Keratinocyte (primary cell): ENCODE data around the gene SLC4A9. TPM values are rescaled to one million over a fixed set of nuclear protein-coding genes. Genes with fewer than 3 reads are reported as not detected.

Source experiments
- DNase-seq: peaks from one replicate; pipeline ENCODE4 v3.0.0-alpha.2; 2011; ENCODE audit warnings: low read depth, missing footprints, low spot score
- FAIRE-seq: peaks from 2 replicates; lab custom pipeline; 2011; peaks lifted over from hg19 to GRCh38; lab: Jason Lieb, UNC
- H2AFZ ChIP-seq: 2 replicates; pipeline ENCODE4 v1.6.0; 2012; ENCODE audit warnings: low read length, control low read depth, inconsistent platforms; ENCODE audit not compliant: control insufficient read depth
- H3K27ac ChIP-seq: 2 replicates; pipeline ENCODE4 v1.5.1; 2011; ENCODE audit warnings: low read length; ENCODE audit not compliant: control insufficient read depth, insufficient read depth
- H3K27me3 ChIP-seq: 3 replicates; pipeline ENCODE4 v1.6.0; 2011; ENCODE audit warnings: low read length; ENCODE audit not compliant: control insufficient read depth, insufficient read depth; ENCODE audit errors: extremely low read depth
- H3K36me3 ChIP-seq, 2 experiments: 2 replicates in 1 of 2; 3 replicates in 1 of 2; pipeline ENCODE4 v1.5.1; 2011; ENCODE audit warnings: low read length in 2 of 2, mild to moderate bottlenecking in 1 of 2; ENCODE audit not compliant: control insufficient read depth in 2 of 2, insufficient read depth in 2 of 2; ENCODE audit errors: extremely low read depth in 1 of 2
- H3K4me1 ChIP-seq: 3 replicates; pipeline ENCODE4 v1.5.1; 2011; ENCODE audit warnings: low read length; ENCODE audit not compliant: control insufficient read depth, insufficient read depth; ENCODE audit errors: extremely low read depth
- H3K4me2 ChIP-seq: 3 replicates; pipeline ENCODE4 v1.6.0; 2011; ENCODE audit warnings: low read depth, low read length; ENCODE audit not compliant: control insufficient read depth, insufficient read depth; ENCODE audit errors: extremely low read depth
- H3K4me3 ChIP-seq, 3 experiments: fragments of 200-600 bp in 1 of 3; sonication (generic) in 1 of 3; 2 replicates in 2 of 3; 3 replicates in 1 of 3; pipeline ENCODE4 v1.5.1; 2011 to 2016; ENCODE audit warnings: low read length in 3 of 3, mild to moderate bottlenecking in 3 of 3, control low read depth in 2 of 3, inconsistent platforms in 1 of 3, low read depth in 1 of 3, mixed read lengths in 1 of 3, mixed run types in 1 of 3, moderate library complexity in 1 of 3; ENCODE audit not compliant: control insufficient read depth in 2 of 3, insufficient read depth in 2 of 3; ENCODE audit errors: extremely low read depth in 1 of 3
- H3K79me2 ChIP-seq: 2 replicates; pipeline ENCODE4 v1.6.0; 2012; ENCODE audit warnings: low read length; ENCODE audit not compliant: control insufficient read depth, insufficient read depth
- H3K9ac ChIP-seq: 3 replicates; pipeline ENCODE4 v1.6.0; 2011; ENCODE audit warnings: low read length; ENCODE audit not compliant: control insufficient read depth, insufficient read depth; ENCODE audit errors: extremely low read depth
- H3K9me1 ChIP-seq: 3 replicates; pipeline ENCODE4 v1.6.0; 2011; ENCODE audit warnings: low read length; ENCODE audit not compliant: control insufficient read depth, insufficient read depth; ENCODE audit errors: extremely low read depth
- H3K9me3 ChIP-seq: 2 replicates; pipeline ENCODE4 v1.5.1; 2012; ENCODE audit warnings: low read depth, low read length; ENCODE audit not compliant: control insufficient read depth
- H4K20me1 ChIP-seq: 3 replicates; pipeline ENCODE4 v1.6.0; 2011; ENCODE audit warnings: low read length; ENCODE audit not compliant: control insufficient read depth, insufficient read depth; ENCODE audit errors: extremely low read depth
- CTCF ChIP-seq, 3 experiments: IDR thresholded peaks in 1 of 3; conservative IDR thresholded peaks in 1 of 3; optimal IDR thresholded peaks in 1 of 3; 2 replicates in 2 of 3; 3 replicates in 1 of 3; pipeline versions ENCODE3 to v1.5.1; 2011; ENCODE audit warnings: low read length in 3 of 3, mild to moderate bottlenecking in 3 of 3, moderate library complexity in 2 of 3, control low read depth in 1 of 3, inconsistent platforms in 1 of 3; ENCODE audit not compliant: insufficient read depth in 2 of 3; ENCODE audit errors: extremely low read depth in 1 of 3
- EZH2 ChIP-seq: IDR thresholded peaks from one replicate; pipeline ENCODE4 v1.6.1; 2012; ENCODE audit warnings: inconsistent platforms, mild to moderate bottlenecking, low read length, moderate library complexity
- dilution Hi-C: fragments of 300-500 bp; cut with MboI; formaldehyde crosslinking; loops from one replicate; pipeline ENCODE4 v1.7.0; 2020; ENCODE audit warnings: low sequenced_read_pairs; ENCODE audit not compliant: extremely low pct_ligation_motif_present
- polyA plus RNA-seq, 5 experiments: library from polyadenylated mRNA; depleted of rRNA in 3 of 5; stranded (reverse) in 3 of 5; stranded (forward) in 1 of 5; unstranded in 1 of 5; fragments of >200 nt; gene quantifications; 1 replicate in 1 of 5; 2 replicates in 3 of 5; 3 replicates in 1 of 5; pipeline versions ENCODE4 v1.2.1 to v1.2.3, GENCODE V29; 2011 to 2012; ENCODE audit warnings: missing spikeins in 2 of 5, low read depth in 1 of 5, low replicate concordance in 1 of 5

Gene SLC4A9
- polyA plus RNA-seq, 1 donor (not counting 4 experiments of a cell fraction or from before 2014, with no cell fraction given): 0.07 TPM

DNA sequence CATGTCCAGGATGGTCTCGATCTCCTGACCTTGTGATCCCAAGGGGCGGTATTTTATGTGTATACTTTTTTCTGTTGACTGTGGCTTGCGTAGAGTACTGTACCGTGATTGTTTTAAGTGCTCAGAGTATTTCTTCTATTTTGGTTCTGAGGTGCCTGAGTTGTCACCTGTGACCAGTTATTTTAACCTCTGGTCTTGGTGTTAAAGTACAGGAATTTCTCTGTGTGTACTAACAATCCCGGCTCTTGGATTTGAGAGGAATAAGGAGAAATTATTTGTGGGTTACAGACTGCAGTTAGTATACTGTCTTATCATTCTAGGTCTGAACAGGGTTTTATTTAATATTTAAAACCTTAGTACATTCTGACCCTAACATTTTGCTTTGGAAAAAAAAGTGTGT is 43.6 kb downstream of the SLC4A9 start:
- dilution Hi-C loops: no loop called here
- peaks cover 21% of the 10 kb centered on the region for H3K4me1 ChIP-seq
- no peak overlapping the region for H3K27ac ChIP-seq
- H3K27me3 ChIP-seq: no peaks in the 10 kb centered on the region
- no peaks in the 10 kb centered on the region for H3K9me3 ChIP-seq
- H3K9ac ChIP-seq: no peak overlapping the region
- no peak for DNase-seq
- H3K79me2 ChIP-seq: peaks cover 70% of the 10 kb centered on the region
- H2AFZ ChIP-seq: no peak overlapping the region
- peak overlapping the region; percentile 79 for H3K4me2 ChIP-seq
- no peaks in the 10 kb centered on the region for H3K9me1 ChIP-seq
- no peak for FAIRE-seq
- no peaks in the 10 kb centered on the region for H3K36me3 ChIP-seq
- peaks cover 13% of the 10 kb centered on the region for H4K20me1 ChIP-seq
- TF ChIP-seq EZH2 (no peak), CTCF (optimal IDR thresholded peaks at IDR 0.05 in 1 of 3, IDR thresholded peaks at IDR 0.05 in 1 of 3, conservative IDR thresholded peaks at IDR 0.05 in 1 of 3; ENCODE audit: extremely low read depth in 1 of 3, insufficient read depth in 2 of 3, low read length in 3 of 3) (no peak)
- H3K4me3 ChIP-seq: peak overlapping the region; percentile 94 to 99 (median 97)

GRCh38 chr5:140408750-140409241 is 48.8 kb downstream of the SLC4A9 start:
- Histone ChIP-seq H3K4me3 (no peak overlapping the region), H2AFZ (no peak overlapping the region), H3K9ac (no peak overlapping the region), H3K79me2 (peaks cover 98% of the 10 kb centered on the region), H3K9me3 (no peaks in the 10 kb centered on the region), H3K9me1 (no peaks in the 10 kb centered on the region), H3K27ac (peak overlapping the region; percentile 25), H3K4me1 (peaks cover 7% of the 10 kb centered on the region), H4K20me1 (peaks cover 16% of the 10 kb centered on the region), H3K27me3 (no peaks in the 10 kb centered on the region), H3K4me2 (no peak overlapping the region), H3K36me3 (no peaks in the 10 kb centered on the region)
- TF ChIP-seq EZH2 (no peak), CTCF (optimal IDR thresholded peaks at IDR 0.05 in 1 of 3, IDR thresholded peaks at IDR 0.05 in 1 of 3, conservative IDR thresholded peaks at IDR 0.05 in 1 of 3; ENCODE audit: extremely low read depth in 1 of 3, insufficient read depth in 2 of 3, low read length in 3 of 3) (no peak)
- DNase-seq (no peak), FAIRE-seq (peak; percentile 67)
- dilution Hi-C loops: no loop called here
